Activated CD8-positive, alpha-beta memory T cell treated with anti-CD3 and anti-CD28 coated beads for 1 hour (primary cell): Measurements from ENCODE around the gene FHIT.
A peak's percentile ranks its signal among the peaks of the same experiment; 100 is the strongest.

Experiments
- DNase-seq, 2 donors: peaks; one replicate each; pipeline ENCODE4 v3.0.0-alpha.2; 2020; ENCODE audit warnings: low read depth in 1 of 2; ENCODE audit errors: extremely low read depth in 1 of 2

The FHIT gene

DNA sequence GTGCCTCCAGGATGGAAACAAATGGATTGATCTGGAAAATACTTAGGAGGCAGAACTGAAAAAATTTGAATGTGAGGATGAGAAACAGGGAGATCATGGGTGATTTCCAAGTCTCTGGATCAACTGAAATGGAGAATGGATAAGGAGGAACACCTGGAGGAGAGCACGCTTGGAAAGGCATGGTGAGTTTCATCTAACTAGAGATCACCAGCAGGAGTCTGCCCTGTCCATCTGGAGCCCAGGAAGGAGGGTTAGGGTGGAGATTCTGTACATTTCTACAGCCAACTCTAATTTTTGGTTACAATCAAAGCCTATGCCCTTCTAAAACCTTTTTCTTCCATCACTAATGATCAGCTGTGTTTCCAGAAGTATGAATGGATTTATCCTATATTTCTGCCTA, 1205.6 kb downstream of the FHIT start:
- DNase-seq = no peak

- no peak for DNase-seq
Measured at GRCh38 chr3:60036803-60037202, 1214.4 kb downstream of the FHIT start.

GRCh38 chr3:60033901-60034453, 1217.3 kb downstream of the FHIT start:
- DNase-seq = no peak

- DNase-seq = no peak
Measured at GRCh38 chr3:60030982-60031381, 1220.3 kb downstream of the FHIT start.

DNA sequence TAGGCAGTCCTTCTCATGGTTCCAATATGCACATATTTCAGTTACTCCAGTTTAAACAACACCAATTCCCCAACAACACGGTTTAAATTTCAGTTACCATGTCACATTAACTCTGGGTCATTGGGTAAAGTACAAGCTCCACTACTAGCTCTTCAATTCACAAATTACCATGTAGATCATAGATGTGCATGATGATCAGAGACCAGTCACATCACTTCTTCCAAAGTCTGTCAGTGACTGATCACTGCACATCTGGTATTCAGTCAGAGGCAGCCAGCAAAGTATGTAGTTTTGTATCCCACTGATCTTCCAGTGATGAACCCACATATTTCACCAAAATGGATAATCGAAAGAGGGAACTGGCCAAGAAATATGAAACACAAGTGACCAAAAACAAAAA, 1223.0 kb downstream of the FHIT start:
- no peak for DNase-seq

DNA sequence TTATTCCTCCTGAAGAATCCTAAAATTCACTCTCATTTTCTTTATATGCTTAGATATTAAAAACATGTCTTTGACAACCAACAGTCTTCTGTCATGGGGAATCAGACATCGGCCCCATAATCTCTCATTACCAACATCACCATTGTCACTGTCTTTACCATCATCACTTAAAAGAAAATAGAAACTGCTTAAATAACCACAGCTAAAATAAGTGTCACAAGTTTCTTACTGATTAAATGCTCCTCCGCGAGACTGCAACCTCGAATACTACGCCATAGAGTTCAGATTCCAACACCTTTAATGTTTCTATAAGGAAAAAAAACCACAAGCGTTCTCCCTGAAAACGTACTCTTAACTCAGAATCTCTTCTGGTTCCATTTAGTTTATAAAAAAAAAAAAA, 1223.9 kb downstream of the FHIT start:
- DNase-seq = no peak

DNA sequence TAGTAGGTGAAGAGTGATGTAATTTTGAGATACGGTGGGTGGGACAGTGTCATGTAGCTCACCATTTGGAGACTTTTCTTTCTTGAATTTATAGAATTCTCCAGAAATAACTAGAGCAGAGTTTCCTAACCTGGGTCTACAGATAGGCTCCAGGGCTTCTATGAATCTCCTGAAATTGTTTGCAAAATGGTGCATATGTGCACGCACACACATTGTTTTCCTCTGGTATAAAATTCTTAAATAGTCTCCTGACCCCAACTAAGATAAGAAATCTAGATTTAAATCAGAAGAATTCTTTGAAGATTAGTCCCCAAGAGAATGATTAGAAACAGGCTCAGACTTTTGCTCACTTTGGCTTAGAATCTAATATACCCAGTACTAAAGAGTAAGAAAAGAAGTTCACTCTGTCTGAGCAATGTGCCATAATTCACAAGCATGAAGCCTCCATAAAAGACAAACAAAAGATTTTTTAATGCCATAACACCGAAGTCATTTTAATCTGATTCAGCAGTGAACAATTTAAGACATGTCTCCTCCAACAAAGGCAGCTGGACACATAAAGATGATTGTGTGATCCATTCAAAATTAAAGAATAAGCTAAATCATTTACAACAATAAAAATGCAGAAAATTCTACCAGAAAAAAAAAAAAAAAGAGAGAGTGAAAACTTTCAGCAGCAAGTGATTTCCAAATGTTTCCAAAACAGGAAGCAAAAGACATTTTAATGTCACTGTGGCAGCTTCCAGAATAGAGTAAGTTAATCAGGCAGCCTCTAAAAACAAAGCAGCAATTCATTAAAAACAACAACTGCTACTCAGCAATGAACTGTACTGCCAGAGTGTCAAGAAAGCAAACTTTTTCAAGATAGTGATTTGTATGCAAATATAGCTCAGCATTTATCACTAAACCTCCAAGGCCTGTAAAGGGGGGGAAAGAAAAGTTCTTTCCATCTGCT, 1225.9 kb downstream of the FHIT start:
- DNase-seq = no peak

GRCh38 chr3:60024400-60024799, 1226.9 kb downstream of the FHIT start:
- DNase-seq = no peak

DNA sequence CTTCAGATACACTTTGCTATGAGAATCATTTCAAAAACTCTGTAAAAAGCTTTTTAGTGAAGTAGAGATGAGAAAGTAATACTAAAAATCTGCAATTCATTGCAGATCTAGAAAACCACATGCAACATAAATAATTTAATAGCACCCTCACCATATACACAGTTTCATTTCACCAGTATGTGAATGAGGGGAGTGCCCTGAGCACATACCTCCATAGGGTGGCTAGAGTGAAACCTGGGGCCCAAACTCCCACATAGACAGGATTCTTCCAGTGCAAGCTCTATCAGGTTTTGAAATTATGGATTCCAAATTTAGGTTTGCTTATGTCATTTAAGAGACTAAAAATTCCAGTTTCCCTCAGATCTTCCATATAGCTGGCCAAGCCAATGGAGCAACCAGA, 1228.1 kb downstream of the FHIT start:
- no peak for DNase-seq

DNA sequence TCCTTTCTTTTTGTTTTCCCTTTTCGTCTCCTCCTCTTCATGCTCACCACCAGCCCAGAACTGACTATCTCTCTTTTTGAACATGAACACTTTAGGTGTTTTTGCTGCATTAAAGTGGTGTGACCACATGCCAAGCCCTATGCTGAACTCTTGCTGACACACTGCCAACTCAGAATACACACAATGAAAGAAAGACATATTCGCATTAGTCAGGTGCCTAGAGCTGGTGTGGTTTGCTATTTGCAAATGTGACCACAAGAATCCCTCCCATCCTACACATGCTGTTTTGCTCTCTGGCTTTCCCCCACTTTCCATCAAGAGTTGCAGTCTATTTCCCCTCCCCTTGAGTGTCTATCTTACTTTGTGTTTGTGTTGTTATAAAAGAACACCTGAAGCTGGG, 1233.6 kb downstream of the FHIT start:
- DNase-seq = peak in 1 of 2 donors; percentile 1

DNA sequence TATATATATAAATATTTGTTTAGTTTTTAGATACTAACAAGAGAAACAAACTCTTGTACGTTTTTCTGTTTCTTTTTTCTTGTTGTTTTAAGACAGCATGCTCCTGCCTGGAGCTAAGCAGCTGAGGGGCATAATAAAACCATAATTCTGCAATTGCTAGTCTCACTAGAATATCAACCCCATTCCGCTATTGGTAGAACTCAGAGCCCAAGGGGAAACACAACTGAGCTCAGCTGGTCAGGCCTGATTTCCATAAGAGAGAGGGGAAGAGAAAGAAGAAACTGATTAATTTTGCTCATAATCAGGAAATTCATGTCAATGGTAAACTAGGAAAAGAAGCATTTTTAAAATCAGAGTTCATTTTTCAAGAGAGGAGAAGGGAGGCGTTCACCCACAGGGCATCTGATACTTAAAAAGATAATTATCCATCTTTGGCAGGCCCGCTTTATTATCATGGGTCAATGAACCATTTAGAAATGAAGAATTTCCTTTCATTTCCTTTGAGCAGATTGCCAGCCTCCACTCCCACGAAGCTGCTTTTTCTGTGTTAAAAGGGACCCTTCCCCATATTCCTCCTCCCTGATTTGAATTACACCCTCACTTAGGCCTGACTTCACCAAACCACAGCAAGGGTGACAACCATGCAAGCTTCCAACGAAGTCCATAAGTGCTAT, 1236.1 kb downstream of the FHIT start:
- DNase-seq = no peak

DNA sequence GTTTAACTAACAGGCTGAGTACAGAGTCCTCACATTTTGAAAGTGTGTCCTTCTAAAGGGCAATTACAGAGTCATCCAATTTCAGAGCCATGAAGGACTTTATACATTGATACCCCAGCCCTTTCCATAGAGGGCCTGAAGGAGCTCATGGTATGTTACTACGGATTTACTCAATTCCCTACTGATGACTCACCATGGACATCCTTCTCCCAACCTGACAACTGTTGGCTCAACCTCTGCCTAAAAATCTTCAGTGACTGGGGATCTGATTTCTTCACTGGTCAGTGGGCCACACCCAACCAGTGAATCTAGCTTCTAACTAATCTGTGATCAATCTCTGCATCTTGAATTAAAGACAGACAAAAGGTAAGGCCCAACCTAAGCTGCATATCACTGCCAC, 1238.0 kb downstream of the FHIT start:
- DNase-seq = no peak

DNA sequence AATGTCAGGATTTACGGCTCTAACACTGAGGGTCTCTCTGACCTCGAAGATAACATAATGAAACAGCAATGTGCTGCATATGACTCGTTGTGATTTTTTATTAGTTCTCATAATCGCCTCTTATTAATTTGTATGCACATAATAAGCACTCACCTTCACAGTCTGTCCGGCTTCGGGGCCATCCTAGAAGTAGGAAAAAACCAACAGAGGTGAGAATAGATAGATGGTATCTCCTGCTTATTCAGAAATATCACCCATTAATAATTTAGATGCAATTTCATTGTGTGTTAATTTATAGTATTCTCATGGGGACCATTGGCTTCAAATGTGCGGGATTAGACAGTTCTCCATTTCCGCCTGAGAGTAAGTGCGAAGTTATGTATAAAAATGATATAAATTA, 1240.0 kb downstream of the FHIT start:
- no peak for DNase-seq

DNA sequence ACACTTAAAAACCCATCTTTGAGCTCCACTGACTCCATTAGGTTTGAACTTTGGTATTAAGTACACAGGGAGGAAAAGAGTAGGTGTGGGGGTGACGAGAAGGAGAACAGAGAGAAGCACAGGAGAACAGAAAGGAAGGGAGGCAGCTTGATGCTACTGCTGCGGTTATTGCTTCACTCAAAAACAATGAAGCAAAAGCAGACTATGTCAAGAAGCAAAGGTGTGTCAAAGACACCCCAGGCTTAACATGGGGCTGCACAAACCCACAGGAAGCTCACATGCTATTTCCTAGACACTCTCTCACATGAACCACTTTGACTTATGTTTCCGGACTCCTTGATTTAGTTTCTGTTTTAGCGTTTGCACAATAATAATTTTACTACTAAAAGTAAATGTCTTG, 1240.5 kb downstream of the FHIT start:
- DNase-seq = peak; percentile 12 to 22

- no peak for DNase-seq
Measured at GRCh38 chr3:60009931-60010478, 1241.2 kb downstream of the FHIT start.

DNA sequence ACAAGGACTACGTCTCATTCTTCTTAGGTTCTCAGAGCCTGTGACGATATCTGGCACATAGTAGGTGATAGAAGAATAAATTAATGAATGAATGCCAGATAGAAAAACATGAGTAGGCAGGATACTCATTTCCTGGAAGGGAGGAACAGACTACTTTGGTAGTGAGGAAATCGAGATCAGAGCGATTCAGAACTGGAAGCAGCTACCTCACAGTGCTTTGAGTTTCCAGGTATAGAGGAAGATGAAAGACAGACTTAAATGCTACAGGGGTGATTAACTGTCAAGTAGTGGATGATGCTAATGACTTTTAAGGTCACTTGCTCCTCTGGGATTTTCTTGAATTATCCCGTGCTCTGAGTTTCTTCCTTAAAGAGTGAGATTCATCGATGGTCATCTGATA, 1249.9 kb downstream of the FHIT start:
- DNase-seq = no peak

DNA sequence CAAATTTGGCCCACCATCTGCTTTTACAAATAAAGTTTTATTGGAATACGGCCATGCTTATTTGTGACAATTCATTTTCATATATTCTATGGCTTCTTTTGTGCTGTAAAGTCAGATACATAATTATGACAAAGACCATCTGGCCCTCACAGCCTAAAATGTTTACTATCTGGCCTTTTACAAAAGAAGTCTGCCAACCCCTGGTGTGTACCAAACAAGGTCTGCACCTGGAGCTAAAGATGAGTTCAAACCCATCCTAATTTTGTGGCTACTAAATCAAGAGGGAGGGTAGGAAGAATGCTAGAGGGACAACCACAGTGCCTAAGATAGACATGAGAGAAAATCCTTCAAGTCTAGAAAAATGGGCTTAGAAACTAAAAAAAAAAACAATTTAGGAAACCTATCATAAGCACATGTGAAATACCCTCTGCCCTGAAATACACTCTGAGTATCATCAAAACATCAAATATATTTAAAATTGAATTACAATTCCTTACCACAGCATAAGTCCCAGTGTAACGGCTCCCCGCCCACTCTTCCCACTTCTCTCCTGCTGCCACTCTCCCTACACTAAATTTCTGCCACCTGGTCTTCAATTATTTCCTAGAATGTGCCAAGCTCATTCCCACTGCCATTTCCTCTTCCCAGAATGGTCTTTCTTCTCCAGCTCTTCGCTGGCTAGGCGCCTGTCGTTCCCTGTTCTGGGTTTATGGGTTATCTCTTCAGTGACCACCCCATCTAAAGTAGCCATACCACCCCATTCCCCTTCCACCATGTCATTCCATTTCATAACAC, 1250.7 kb downstream of the FHIT start:
- DNase-seq = no peak

GRCh38 chr3:59998058-59998457, 1253.2 kb downstream of the FHIT start:
- DNase-seq = no peak

- no peak for DNase-seq
Measured at GRCh38 chr3:59997583-59997982, 1253.7 kb downstream of the FHIT start.

GRCh38 chr3:59996056-59996455, 1255.2 kb downstream of the FHIT start:
- no peak for DNase-seq

GRCh38 chr3:59995563-59995962, 1255.7 kb downstream of the FHIT start:
- DNase-seq = no peak
